Ovary (tissue), 3 donors: Measurements from ENCODE around the gene NUP85.

Experiments used
- CTCF ChIP-seq, 3 donors: fragments of 450-650 bp in 2 of 3; fragments of 200-600 bp in 1 of 3; IDR thresholded peaks; one replicate each; pipeline versions ENCODE4 v1.5.1 to v1.8.0; 2016 to 2022; ENCODE audit warnings: antibody characterized with exemption in 3 of 3, mild to moderate bottlenecking in 1 of 3
- EP300 ChIP-seq: sonication (generic); formaldehyde crosslinking; IDR thresholded peaks from one replicate; pipeline ENCODE4 v1.6.1; 2017; ENCODE audit warnings: antibody characterized with exemption
- donor health status: DM: no; HTN: no; CAD: no.

GRCh38 chr17:75271233-75271954 lies 65.9 kb downstream of the NUP85 start:
- peak; percentile 57 to 97 (median 95) for TF ChIP-seq CTCF (IDR thresholded peaks at IDR 0.05)
- TF ChIP-seq EP300 = no peak
